Body of pancreas (tissue), 4 donors: ENCODE data around the gene ENTREP3. TPM values are rescaled to one million over a fixed set of nuclear protein-coding genes. Genes with fewer than 3 reads are reported as not detected.
A peak's percentile ranks its signal among the peaks of the same experiment; 100 is the strongest.
"Not testable (repeated sequence)": the region's sequence is repeated elsewhere in the genome, so short reads cannot be mapped to it uniquely, and the experiment has no call there.

Experiments
- ATAC-seq: fragments of 150-250 bp; one replicate; pipeline ENCODE4 v1.9.1; 2016
- DNase-seq, 4 donors: peaks; one replicate each; pipeline ENCODE4 v3.0.0-alpha.2; 2019
- H3K27ac ChIP-seq, 4 donors: fragments of 200-600 bp; sonication (generic); 1 replicate in 3 of 4; 2 replicates in 1 of 4; pipeline versions ENCODE4 v1.5.1 to v1.6.1; 2016 to 2019; ENCODE audit warnings: mild to moderate bottlenecking in 1 of 4, mixed read lengths in 1 of 4, moderate library complexity in 1 of 4
- H3K27me3 ChIP-seq, 2 donors: fragments of 200-600 bp; sonication (generic); one replicate each; pipeline ENCODE4 v1.6.0; 2016; ENCODE audit warnings: mild to moderate bottlenecking in 1 of 2
- H3K36me3 ChIP-seq, 2 donors: fragments of 200-600 bp; sonication (generic); replicated peaks in 1 of 2; 2 replicates each; pipeline ENCODE4 v1.5.1; 2016; ENCODE audit warnings: low read depth in 2 of 2; ENCODE audit not compliant: insufficient read depth in 1 of 2
- H3K4me1 ChIP-seq: fragments of 200-600 bp; sonication (generic); one replicate; pipeline ENCODE4 v1.6.0; 2016
- H3K4me3 ChIP-seq, 2 donors: fragments of 200-600 bp; sonication (generic); 1 replicate in 1 of 2; 2 replicates in 1 of 2; pipeline ENCODE4 v1.5.1; 2016 to 2019
- H3K9me3 ChIP-seq, 3 donors: fragments of 200-600 bp; sonication (generic); 1 replicate in 2 of 3; 2 replicates in 1 of 3; pipeline ENCODE4 v1.5.1; 2016
- CTCF ChIP-seq, 7 experiments: fragments of 450-650 bp in 4 of 7; fragments of 200-600 bp in 3 of 7; sonication (generic) in 3 of 7; IDR thresholded peaks; one replicate each; pipeline ENCODE4 v1.5.1; 2016 to 2019; ENCODE audit warnings: antibody characterized with exemption in 7 of 7
- POLR2A ChIP-seq, 3 donors: fragments of 450-650 bp; IDR thresholded peaks; one replicate each; pipeline ENCODE4 v1.6.1; 2016; ENCODE audit warnings: antibody characterized with exemption in 3 of 3, mild to moderate bottlenecking in 2 of 3
- WGBS, 2 donors: methylation state at CpG; one replicate each; pipeline ENCODE4 v1.1.5; 2017; 5-methylcytosine and 5-hydroxymethylcytosine counted together
- intact Hi-C: fragments of 100-400 bp; cut with DNase I; formaldehyde crosslinking; loops from one replicate; pipeline ENCODE4 v1.15.1; 2023
- total RNA-seq, 2 donors: library from RNA; depleted of rRNA; stranded (reverse); fragments of >200 nt; gene quantifications; one replicate each; pipeline ENCODE4 v1.1.0, GENCODE V29; 2016

Gene ENTREP3
- total RNA-seq, 2 donors from 2014 or later, result 6.2 to 12.2 TPM

- no peak overlapping the region for H3K4me3 ChIP-seq
- TF ChIP-seq CTCF (IDR thresholded peaks at IDR 0.05) (no peak), POLR2A (IDR thresholded peaks at IDR 0.05) (no peak)
- H3K4me1 ChIP-seq, result peaks cover 26% of the 10 kb centered on the region
- H3K9me3 ChIP-seq, result no peaks in the 10 kb centered on the region
- 81 to 93% methylated on average over 19 to 23 of the region's 26 CpGs for WGBS, 2 donors
- H3K27me3 ChIP-seq, result no peaks in the 10 kb centered on the region
- intact Hi-C loops, result no loop called here
- ATAC-seq (no peak), DNase-seq (no peak)
- no peaks in the 10 kb centered on the region for H3K36me3 ChIP-seq
- H3K27ac ChIP-seq, result no peak overlapping the region
These were observed 7.4 kb downstream of the ENTREP3 start for GRCh38 chr1:155247667-155248553.

- DNase-seq, ATAC-seq: not testable (repeated sequence)
- 83 to 91% methylated on average over 3 of the region's 3 CpGs for WGBS, 2 donors
These were observed 8.5 kb downstream of the ENTREP3 start for GRCh38 chr1:155246796-155247195.

GRCh38 chr1:155245163-155245524, 10.1 kb downstream of the ENTREP3 start:
- H3K4me3 ChIP-seq, result peak overlapping the region in 1 of 2 donors; percentile 57
- H3K9me3 ChIP-seq, result no peaks in the 10 kb centered on the region
- H3K4me1 ChIP-seq, result peaks cover 33% of the 10 kb centered on the region
- ATAC-seq (no peak), DNase-seq (no peak)
- no peaks in the 10 kb centered on the region for H3K27me3 ChIP-seq
- intact Hi-C loops, result no loop called here
- no peak for TF ChIP-seq CTCF (IDR thresholded peaks at IDR 0.05)
- TF ChIP-seq POLR2A (IDR thresholded peaks at IDR 0.05), result no peak
- 52 to 55% methylated on average over 8 of the region's 8 CpGs for WGBS, 2 donors
- H3K27ac ChIP-seq, result peak overlapping the region; percentile 77 to 96 (median 88)
- H3K36me3 ChIP-seq, result no peaks in the 10 kb centered on the region

More at GRCh38 chr1:155246796-155247195, 8.5 kb downstream of the ENTREP3 start:
- H3K27ac ChIP-seq, H3K36me3 ChIP-seq, H3K27me3 ChIP-seq, intact Hi-C loops, H3K9me3 ChIP-seq, H3K4me3 ChIP-seq: not testable (repeated sequence)
- peaks cover 27% of the 10 kb centered on the region for H3K4me1 ChIP-seq

DNA sequence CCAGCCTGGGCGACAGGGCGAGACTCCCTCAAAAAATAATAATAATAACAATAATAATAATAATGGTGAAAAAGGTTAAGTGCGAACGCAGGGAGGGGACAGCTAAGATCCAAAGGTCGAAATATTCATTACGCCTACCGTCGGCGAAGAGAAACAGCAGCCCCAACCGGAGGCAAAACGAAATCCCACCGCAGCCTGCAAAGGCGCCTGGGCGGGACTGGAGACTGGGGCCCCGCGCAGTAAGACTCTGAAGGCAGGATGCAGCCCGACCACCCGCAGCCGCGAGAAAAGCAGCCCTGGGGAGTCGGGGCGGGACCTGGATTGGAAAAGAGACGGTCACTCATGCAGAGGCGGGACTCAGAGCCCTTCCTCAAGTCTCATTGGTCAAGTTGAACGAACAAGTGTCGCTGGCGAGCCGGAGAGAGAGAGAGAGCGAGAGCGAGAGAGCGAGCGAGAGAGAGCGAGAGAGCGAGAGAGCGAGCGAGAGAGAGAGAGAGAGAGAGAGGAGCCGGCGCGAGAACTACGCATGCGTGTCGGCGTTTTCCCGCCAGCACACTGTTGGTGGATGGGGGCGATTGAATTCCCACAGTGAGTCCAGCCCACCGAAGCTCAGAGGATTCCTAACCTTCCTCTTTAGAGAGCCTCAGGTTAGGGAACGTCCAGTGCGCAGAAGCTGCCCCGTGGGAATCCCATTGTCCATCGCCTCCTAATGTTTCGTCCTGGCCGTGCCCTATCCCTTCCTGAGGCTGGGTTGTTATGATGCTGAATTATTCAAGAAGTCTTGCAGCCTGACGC, 10.7 kb downstream of the ENTREP3 start:
- peak; percentile 70 to 95 (median 93) for TF ChIP-seq POLR2A (IDR thresholded peaks at IDR 0.05)
- TF ChIP-seq CTCF (IDR thresholded peaks at IDR 0.05), result peak; percentile 25 to 99 (median 93)
- peak; percentile 95 for ATAC-seq
- WGBS, 2 donors, result 0% methylated on average over 45 to 53 of the region's 53 CpGs

DNA sequence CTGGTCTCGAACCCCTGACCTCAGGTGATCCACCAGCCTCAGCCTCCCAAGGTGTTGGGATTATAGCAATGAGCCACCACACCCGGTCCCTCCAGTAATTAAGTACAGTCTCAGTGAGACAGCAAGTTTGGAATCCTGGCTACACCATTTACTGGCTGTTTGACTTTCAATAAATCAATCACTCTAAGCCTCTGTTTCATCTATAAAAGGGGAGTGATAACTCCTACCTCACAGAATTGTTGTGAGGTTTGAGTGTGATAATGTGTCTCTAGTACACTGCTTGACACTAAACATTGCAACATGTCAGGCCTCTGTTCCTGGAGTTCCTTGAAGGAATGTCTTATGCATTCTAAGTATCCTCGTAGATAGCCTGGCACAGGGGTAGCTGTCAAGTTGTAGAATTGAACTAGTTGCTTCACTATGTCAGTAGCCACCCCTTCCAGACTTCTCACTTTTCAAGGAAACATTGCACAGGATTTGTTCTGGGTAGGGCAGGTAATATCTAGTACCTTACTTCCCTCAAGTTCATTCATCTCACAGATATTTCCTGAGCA, 12.4 kb downstream of the ENTREP3 start:
- no peaks in the 10 kb centered on the region for H3K27me3 ChIP-seq
- TF ChIP-seq CTCF (IDR thresholded peaks at IDR 0.05), result no peak
- ATAC-seq (no peak), DNase-seq (no peak)
- H3K4me3 ChIP-seq, result no peak overlapping the region
- 61 to 82% methylated on average over 3 of the region's 3 CpGs for WGBS, 2 donors
- no peaks in the 10 kb centered on the region for H3K9me3 ChIP-seq
- H3K27ac ChIP-seq, result peak overlapping the region in 1 of 4 donors; percentile 86
- peaks cover 33% of the 10 kb centered on the region for H3K4me1 ChIP-seq
- intact Hi-C loops, result no loop called here
- H3K36me3 ChIP-seq, result peaks cover 0 to 2% of the 10 kb centered on the region in 2 donors

More for the DNA sequence above, 10.7 kb downstream of the ENTREP3 start:
- H3K27me3 ChIP-seq, result no peaks in the 10 kb centered on the region
- peak; percentile 95 to 98 (median 98) for DNase-seq
- H3K9me3 ChIP-seq, result no peaks in the 10 kb centered on the region
- peaks cover 33% of the 10 kb centered on the region for H3K4me1 ChIP-seq
- H3K4me3 ChIP-seq, result peak overlapping the region; percentile 57 to 76
- no peaks in the 10 kb centered on the region for H3K36me3 ChIP-seq
- H3K27ac ChIP-seq, result peak overlapping the region; percentile 77 to 96 (median 88)
- intact Hi-C loops, result no loop called here
